Fibroblast of the conjunctiva (primary cell): ENCODE results near the gene EIF5A.

Source experiments
- DNase-seq: peaks from one replicate; pipeline ENCODE4 v3.0.0-alpha.2; 2010; ENCODE audit warnings: low read depth

Gene EIF5A

DNA sequence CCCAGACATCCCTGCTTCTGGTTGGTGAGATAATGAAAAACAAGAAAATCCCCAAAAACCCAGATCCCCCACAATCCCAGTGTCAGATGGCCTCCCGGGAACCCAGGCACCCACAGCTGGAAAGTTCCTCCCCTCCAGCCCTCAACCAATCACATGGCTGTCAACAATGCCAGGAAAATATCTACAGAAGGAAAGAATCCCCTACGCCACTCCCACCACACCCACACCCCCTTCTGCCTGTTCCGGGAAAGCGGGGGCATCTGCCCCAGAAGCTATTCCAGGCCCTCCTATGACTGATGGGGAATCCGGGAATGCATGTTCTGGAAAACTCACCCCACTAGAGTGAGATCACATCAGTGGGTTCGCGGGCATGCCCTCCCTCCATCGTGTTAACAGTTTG lies 49.3 kb downstream of the EIF5A start:
- no peak for DNase-seq

DNA sequence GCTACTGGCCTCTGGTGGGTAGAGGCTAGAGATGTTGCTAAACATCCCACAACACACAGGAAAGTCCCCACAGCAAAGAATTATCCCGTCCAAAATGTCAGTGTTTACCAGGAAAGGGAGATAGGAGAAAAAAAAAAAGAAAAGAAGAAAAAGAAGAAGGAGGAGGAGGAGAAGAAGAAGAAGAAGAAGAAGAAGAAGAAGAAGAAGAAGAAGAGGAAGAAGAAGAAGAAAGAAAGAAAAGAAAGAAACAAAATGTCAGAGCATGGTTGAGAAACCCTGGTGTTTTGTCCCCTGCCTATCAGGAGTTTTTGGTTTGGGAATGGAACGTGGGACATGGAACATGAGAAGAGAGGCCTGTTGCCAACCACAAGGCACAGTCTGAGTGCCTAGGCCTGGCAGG lies 50.0 kb downstream of the EIF5A start:
- DNase-seq = no peak

DNA sequence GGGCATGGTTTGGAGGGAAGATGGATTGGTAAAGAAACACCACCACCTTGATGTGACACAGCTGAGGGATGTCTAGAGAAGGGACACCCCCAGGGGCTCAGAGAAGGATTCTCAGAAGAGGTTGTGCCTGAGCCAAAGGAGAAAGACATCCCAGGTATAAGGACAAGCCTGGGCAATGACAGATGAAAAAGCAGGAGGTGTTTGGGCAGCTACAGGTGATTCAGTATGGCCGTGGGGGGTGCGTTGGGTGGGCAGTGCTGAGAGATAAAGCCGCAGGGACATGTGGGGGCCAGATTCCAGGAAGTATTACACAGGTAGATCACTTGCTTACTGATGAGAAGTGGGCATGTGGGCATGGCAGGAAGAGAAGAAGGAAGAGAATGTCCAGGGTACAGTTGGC lies 54.5 kb downstream of the EIF5A start:
- no peak for DNase-seq
